OCI-LY3 (cell line): ENCODE measurements around the gene REPS2.
A peak's percentile ranks its signal among the peaks of the same experiment; 100 is the strongest.

Experiments
- H2AFZ ChIP-seq: fragments of 200-600, 300-600 bp; shearing (Covaris generic); 2 replicates; pipeline ENCODE4 v1.6.0; 2014; ENCODE audit warnings: antibody characterized with exemption, low read depth, low read length
- H3K27ac ChIP-seq: fragments of 200-600, 300-600 bp; sonication (generic); 2 replicates; pipeline ENCODE4 v1.5.1; 2014; ENCODE audit warnings: mild to moderate bottlenecking, low read length, moderate library complexity, mixed read lengths
- H3K27me3 ChIP-seq: fragments of 200-600, 300-600 bp; sonication (generic); 2 replicates; pipeline ENCODE4 v1.6.1; 2014; ENCODE audit warnings: low read depth, low read length, mixed read lengths
- H3K36me3 ChIP-seq: fragments of 200-600, 300-600 bp; sonication (generic); replicated peaks from 2 replicates; pipeline ENCODE3; 2014; ENCODE audit warnings: low read depth, low read length, mixed read lengths
- H3K4me1 ChIP-seq: fragments of 300-600, 200-600 bp; sonication (generic); 2 replicates; pipeline ENCODE4 v1.6.1; 2014; ENCODE audit warnings: low read length, mixed read lengths
- H3K4me2 ChIP-seq: fragments of 200-600, 300-600 bp; sonication (generic); 2 replicates; pipeline ENCODE4 v1.6.1; 2014; ENCODE audit warnings: low read length, mixed read lengths
- H3K4me3 ChIP-seq: fragments of 300-600, 200-600 bp; sonication (generic); 2 replicates; pipeline ENCODE4 v1.5.1; 2014; ENCODE audit warnings: antibody characterized with exemption, mild to moderate bottlenecking, low read length, moderate library complexity
- H3K79me2 ChIP-seq: fragments of 300-600, 200-600 bp; shearing (Covaris generic); 2 replicates; pipeline ENCODE4 v1.6.1; 2014; ENCODE audit warnings: mild to moderate bottlenecking, low read length, mixed read lengths
- H3K9ac ChIP-seq: fragments of 300-600, 200-600 bp; shearing (Covaris generic); 2 replicates; pipeline ENCODE4 v1.6.0; 2014; ENCODE audit warnings: mild to moderate bottlenecking, low read length, moderate library complexity
- H3K9me3 ChIP-seq: fragments of 200-600, 300-600 bp; shearing (Covaris generic); 2 replicates; pipeline ENCODE4 v1.6.1; 2014; ENCODE audit warnings: low read length, mixed read lengths; ENCODE audit not compliant: insufficient read depth
- H4K20me1 ChIP-seq: fragments of 200-600, 300-600 bp; sonication (generic); 2 replicates; pipeline ENCODE4 v1.6.1; 2016; ENCODE audit warnings: low read length, mixed read lengths; ENCODE audit not compliant: insufficient read depth
- EZH2phosphoT487 ChIP-seq: fragments of 200-600 bp; shearing (Covaris generic); IDR thresholded peaks from 2 replicates; pipeline ENCODE4 v1.6.1; 2018; ENCODE audit warnings: antibody characterized with exemption, mixed run types, low read depth
- TF ChIP-seq, protein P1 (sequence below): fragments of 200-600, 300-600 bp; sonication (generic); IDR thresholded peaks from 2 replicates; pipeline ENCODE4 v1.5.1; 2014; ENCODE audit warnings: antibody characterized with exemption, low read length, low read depth

REPS2 gene

DNA sequence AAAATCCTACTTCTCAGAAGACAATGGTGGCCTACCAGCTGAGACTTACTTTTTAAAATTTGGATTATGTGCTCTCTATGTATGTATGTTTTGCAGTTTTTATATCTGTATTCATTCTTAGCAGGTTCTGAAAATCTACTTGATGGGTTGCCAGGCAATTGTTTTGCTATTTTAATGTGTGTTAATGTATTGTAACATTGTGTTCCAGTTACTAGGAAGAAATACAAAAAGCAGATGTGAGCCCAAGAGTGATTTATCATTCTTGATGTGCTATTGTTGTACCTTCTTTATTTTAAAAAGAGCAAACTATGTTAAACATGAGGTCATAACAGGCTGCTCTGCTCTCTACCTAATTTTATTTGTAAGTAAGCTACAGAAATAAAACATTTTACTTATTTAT, 81.9 kb downstream of the REPS2 start:
- Histone ChIP-seq H3K4me1 (peaks cover 9% of the 10 kb centered on the region), H3K36me3 (no peaks in the 10 kb centered on the region), H3K27me3 (no peaks in the 10 kb centered on the region; the same call in 1 of the 2 replicates), H3K27ac (no peak overlapping the region), H3K4me2 (no peak overlapping the region), H4K20me1 (no peaks in the 10 kb centered on the region), H3K9me3 (no peaks in the 10 kb centered on the region), H3K9ac (no peak overlapping the region), H3K4me3 (no peak overlapping the region), H3K79me2 (no peaks in the 10 kb centered on the region), H2AFZ (no peak overlapping the region)
- TF ChIP-seq EZH2phosphoT487, result no peak
- TF ChIP-seq, protein P1, sequence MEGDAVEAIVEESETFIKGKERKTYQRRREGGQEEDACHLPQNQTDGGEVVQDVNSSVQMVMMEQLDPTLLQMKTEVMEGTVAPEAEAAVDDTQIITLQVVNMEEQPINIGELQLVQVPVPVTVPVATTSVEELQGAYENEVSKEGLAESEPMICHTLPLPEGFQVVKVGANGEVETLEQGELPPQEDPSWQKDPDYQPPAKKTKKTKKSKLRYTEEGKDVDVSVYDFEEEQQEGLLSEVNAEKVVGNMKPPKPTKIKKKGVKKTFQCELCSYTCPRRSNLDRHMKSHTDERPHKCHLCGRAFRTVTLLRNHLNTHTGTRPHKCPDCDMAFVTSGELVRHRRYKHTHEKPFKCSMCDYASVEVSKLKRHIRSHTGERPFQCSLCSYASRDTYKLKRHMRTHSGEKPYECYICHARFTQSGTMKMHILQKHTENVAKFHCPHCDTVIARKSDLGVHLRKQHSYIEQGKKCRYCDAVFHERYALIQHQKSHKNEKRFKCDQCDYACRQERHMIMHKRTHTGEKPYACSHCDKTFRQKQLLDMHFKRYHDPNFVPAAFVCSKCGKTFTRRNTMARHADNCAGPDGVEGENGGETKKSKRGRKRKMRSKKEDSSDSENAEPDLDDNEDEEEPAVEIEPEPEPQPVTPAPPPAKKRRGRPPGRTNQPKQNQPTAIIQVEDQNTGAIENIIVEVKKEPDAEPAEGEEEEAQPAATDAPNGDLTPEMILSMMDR, result no peak

DNA sequence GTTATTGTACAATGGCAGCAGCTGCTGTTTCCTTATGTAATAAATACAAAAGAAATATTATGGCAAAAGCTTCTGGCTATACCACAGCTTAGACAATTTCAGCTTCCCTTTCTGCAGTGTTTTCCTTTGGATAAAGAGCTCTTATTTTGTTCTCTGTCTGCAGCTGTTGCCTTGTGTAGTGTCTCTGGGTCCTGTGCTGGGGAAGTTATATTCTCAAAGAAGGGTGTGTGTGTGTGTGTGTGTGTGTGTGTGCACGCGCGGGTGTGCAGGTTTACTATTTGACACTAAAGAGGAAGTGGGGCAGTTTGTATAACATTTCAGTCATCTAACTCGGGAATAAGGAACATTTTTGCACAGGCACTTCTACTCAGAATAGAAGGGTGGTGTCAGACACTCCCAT, 83.6 kb downstream of the REPS2 start:
- H3K9ac ChIP-seq, result no peak overlapping the region
- H4K20me1 ChIP-seq, result no peaks in the 10 kb centered on the region
- H3K27me3 ChIP-seq, result no peaks in the 10 kb centered on the region; the same call in 1 of the 2 replicates
- H3K9me3 ChIP-seq, result no peaks in the 10 kb centered on the region
- TF ChIP-seq, protein P1, result no peak
- no peak for TF ChIP-seq EZH2phosphoT487
- H3K4me1 ChIP-seq, result peaks cover 9% of the 10 kb centered on the region
- no peak overlapping the region for H3K4me3 ChIP-seq
- 0 out of 2 replicates have a peak overlapping the region, but pooled peaks have one; percentile 12 for H3K4me2 ChIP-seq
- no peaks in the 10 kb centered on the region for H3K79me2 ChIP-seq
- H3K36me3 ChIP-seq, result no peaks in the 10 kb centered on the region
- no peak overlapping the region for H2AFZ ChIP-seq
- no peak overlapping the region for H3K27ac ChIP-seq

DNA sequence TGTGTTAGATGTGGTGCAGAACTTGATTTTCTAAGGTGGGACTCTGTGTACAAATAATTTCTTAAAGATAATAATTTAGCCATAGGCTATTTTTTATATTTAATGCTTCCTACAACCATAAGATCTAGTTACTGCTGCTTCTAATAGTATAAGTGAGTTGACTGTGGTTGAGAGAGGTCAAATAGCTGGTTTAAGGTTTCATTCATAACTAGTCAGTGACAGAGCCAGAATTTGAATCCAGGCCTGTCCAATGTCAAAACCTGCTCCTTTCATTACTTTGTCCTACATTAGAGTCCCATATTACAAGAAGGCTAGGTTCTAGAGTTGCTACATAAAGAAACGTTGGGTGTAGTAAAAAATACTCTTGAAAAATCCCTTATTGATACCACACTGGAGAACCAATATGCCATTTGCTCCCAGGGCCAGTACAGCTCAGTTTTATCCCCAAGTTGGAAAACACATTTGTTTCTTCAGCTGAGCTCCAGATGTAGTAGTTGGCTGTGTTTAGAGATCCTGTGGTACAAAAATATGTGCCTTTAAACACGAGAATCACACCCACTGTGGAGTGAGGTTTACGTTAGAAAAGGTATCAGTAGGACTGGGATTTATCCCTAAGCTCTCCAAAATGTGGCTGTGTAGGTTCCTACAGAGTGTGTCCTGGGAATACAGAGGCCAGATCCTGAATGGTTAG, 84.3 kb downstream of the REPS2 start:
- no peak overlapping the region for H3K9ac ChIP-seq
- no peak overlapping the region for H3K27ac ChIP-seq
- H3K4me2 ChIP-seq, result no peak overlapping the region
- no peaks in the 10 kb centered on the region for H3K79me2 ChIP-seq
- no peak for TF ChIP-seq EZH2phosphoT487
- TF ChIP-seq, protein P1, result no peak
- no peaks in the 10 kb centered on the region for H3K9me3 ChIP-seq
- H3K4me1 ChIP-seq, result peaks cover 9% of the 10 kb centered on the region
- no peaks in the 10 kb centered on the region for H4K20me1 ChIP-seq
- no peak overlapping the region for H3K4me3 ChIP-seq
- no peak overlapping the region for H2AFZ ChIP-seq
- H3K27me3 ChIP-seq, result no peaks in the 10 kb centered on the region; the same call in 1 of the 2 replicates
- H3K36me3 ChIP-seq, result no peaks in the 10 kb centered on the region

DNA sequence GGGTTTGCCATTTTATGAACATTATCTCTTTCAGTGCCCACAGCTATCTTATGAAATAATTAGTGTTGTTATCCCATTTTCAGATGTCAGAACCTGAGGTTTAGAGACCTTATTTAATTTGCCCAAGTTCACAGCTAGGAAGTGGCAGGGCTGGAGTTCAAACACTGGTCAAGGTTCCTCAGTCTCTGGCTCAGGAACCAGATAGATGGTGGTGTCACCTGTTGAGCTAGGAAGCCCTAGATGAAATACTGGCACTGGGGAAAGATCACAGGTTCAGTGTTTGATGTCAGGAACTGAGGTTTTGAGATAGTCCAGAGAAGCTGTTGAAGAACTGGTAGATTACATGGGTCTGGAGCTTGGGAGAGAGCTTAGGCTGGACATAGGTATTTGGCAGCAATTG, 85.4 kb downstream of the REPS2 start:
- Histone ChIP-seq H3K4me3 (no peak overlapping the region), H2AFZ (no peak overlapping the region), H3K79me2 (no peaks in the 10 kb centered on the region), H3K9me3 (no peaks in the 10 kb centered on the region), H3K4me1 (peaks cover 17% of the 10 kb centered on the region), H3K4me2 (no peak overlapping the region), H3K36me3 (no peaks in the 10 kb centered on the region), H4K20me1 (no peaks in the 10 kb centered on the region), H3K27me3 (no peaks in the 10 kb centered on the region; the same call in 1 of the 2 replicates), H3K27ac (no peak overlapping the region), H3K9ac (no peak overlapping the region)
- TF ChIP-seq, protein P1, result no peak
- TF ChIP-seq EZH2phosphoT487, result no peak
